ENCODE measurements around the gene CCL3. TPM values are rescaled to one million over a fixed set of nuclear protein-coding genes. Genes with fewer than 3 reads are reported as not detected.

Gene CCL3
- polyA plus RNA-seq, 1 donor from 2014 or later = not detected

GRCh38 chr17:36092230-36092629, 2.3 kb upstream of the CCL3 start:
- Histone ChIP-seq H3K9me2 (ENCODE audit: insufficient read depth, low read length) (no peaks in the 10 kb centered on the region), H2AFZ (ENCODE audit: low read depth, low read length) (no peak overlapping the region), H3K4me3 (ENCODE audit: low read length) (no peak overlapping the region), H3K27ac (ENCODE audit: low read length) (no peak overlapping the region), H3K36me3 (ENCODE audit: insufficient read depth, low read length) (no peaks in the 10 kb centered on the region), H3K9me3 (ENCODE audit: low read length) (no peaks in the 10 kb centered on the region), H3K4me2 (ENCODE audit: low read length) (no peak overlapping the region), H3K9ac (ENCODE audit: low read length) (no peak overlapping the region), H3F3A (ENCODE audit: insufficient read depth, low read length, poor library complexity, severe bottlenecking) (no peaks in the 10 kb centered on the region), H3K79me2 (replicated peaks; ENCODE audit: insufficient read depth, low read length) (no peaks in the 10 kb centered on the region), H4K20me1 (ENCODE audit: insufficient read depth) (no peaks in the 10 kb centered on the region), H3K27me3 (ENCODE audit: insufficient read depth, low read depth, low read length) (no peaks in the 10 kb centered on the region)
- TF ChIP-seq TAF1 (IDR thresholded peaks at IDR 0.05; ENCODE audit: low read depth) (no peak), EP300 (conservative IDR thresholded peaks at IDR 0.05; ENCODE audit: poor library complexity, severe bottlenecking) (no peak), REST (IDR thresholded peaks at IDR 0.05; ENCODE audit: borderline replicate concordance) (no peak), POLR2AphosphoS5 (IDR thresholded peaks at IDR 0.05) (no peak), SMC3 (conservative IDR thresholded peaks at IDR 0.05; ENCODE audit: poor library complexity) (no peak), CTCF (IDR thresholded peaks at IDR 0.05; ENCODE audit: poor library complexity, severe bottlenecking) (no peak), EZH2 (IDR thresholded peaks at IDR 0.05; ENCODE audit: borderline replicate concordance, insufficient read depth, low read length, poor library complexity, severe bottlenecking) (no peak)

DNA sequence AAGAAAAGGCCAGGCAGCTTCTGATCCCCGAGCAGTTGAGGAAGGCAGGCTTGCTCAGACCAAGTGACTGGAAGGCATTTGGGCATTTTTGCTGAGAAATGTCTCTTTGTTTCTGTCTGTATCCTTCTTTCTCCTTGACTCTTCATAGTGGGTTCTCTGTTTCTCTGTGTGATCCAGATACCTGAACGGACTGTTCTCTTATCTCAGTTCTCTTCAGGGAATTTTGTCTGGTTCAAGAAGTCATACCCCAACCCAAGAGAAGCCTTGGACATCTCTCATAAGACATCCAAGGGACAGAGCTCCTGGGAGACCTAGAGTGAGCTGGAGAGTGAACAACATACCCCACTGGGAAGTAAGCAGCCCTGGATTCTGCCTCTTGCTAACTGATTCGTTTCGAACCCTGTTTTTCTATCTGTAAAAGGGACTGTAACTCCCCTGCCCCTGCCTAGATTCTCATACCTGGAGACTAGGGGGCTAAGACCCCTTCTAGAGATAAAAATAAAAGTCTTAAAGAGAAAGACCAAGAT, 541 bp downstream of the CCL3 start:
- Histone ChIP-seq H3K27ac (ENCODE audit: low read length) (no peak overlapping the region), H3F3A (ENCODE audit: insufficient read depth, low read length, poor library complexity, severe bottlenecking) (no peaks in the 10 kb centered on the region), H3K79me2 (replicated peaks; ENCODE audit: insufficient read depth, low read length) (no peaks in the 10 kb centered on the region), H3K36me3 (ENCODE audit: insufficient read depth, low read length) (no peaks in the 10 kb centered on the region), H3K27me3 (ENCODE audit: insufficient read depth, low read depth, low read length) (no peaks in the 10 kb centered on the region), H3K9ac (ENCODE audit: low read length) (no peak overlapping the region), H4K20me1 (ENCODE audit: insufficient read depth) (no peaks in the 10 kb centered on the region), H3K9me3 (ENCODE audit: low read length) (no peaks in the 10 kb centered on the region), H2AFZ (ENCODE audit: low read depth, low read length) (no peak overlapping the region), H3K9me2 (ENCODE audit: insufficient read depth, low read length) (no peaks in the 10 kb centered on the region), H3K4me3 (ENCODE audit: low read length) (no peak overlapping the region), H3K4me2 (ENCODE audit: low read length) (no peak overlapping the region)
- TF ChIP-seq MXI1 (conservative IDR thresholded peaks at IDR 0.05; ENCODE audit: poor library complexity, severe bottlenecking) = no peak
- TF ChIP-seq EZH2 (IDR thresholded peaks at IDR 0.05; ENCODE audit: borderline replicate concordance, insufficient read depth, low read length, poor library complexity, severe bottlenecking) = no peak
- TF ChIP-seq CTCF (IDR thresholded peaks at IDR 0.05; ENCODE audit: poor library complexity, severe bottlenecking) = no peak
- no peak for TF ChIP-seq EP300 (conservative IDR thresholded peaks at IDR 0.05; ENCODE audit: poor library complexity, severe bottlenecking)
- no peak for TF ChIP-seq SMC3 (conservative IDR thresholded peaks at IDR 0.05; ENCODE audit: poor library complexity)
- TF ChIP-seq TAF1 (IDR thresholded peaks at IDR 0.05; ENCODE audit: low read depth) = no peak
- no peak for TF ChIP-seq RAD21 (conservative IDR thresholded peaks at IDR 0.05)

Data from neural cell (in vitro differentiated cells).